ENCODE data around the gene CYB5R2.

Gene CYB5R2

GRCh38 chr11:7630002-7630401, 43.3 kb downstream of the CYB5R2 start:
- no peak overlapping the region for H3K4me3 ChIP-seq (ENCODE audit: low read depth, low read length)
- TF ChIP-seq CTCF (IDR thresholded peaks at IDR 0.05; ENCODE audit: borderline replicate concordance, insufficient read depth, low read depth, low read length): no peak

- H3K4me3 ChIP-seq (ENCODE audit: low read depth, low read length): no peak overlapping the region
- no peak for TF ChIP-seq CTCF (IDR thresholded peaks at IDR 0.05; ENCODE audit: borderline replicate concordance, insufficient read depth, low read depth, low read length)
Observed at GRCh38 chr11:7628660-7629059, 44.6 kb downstream of the CYB5R2 start.

GRCh38 chr11:7622721-7623120, 50.6 kb downstream of the CYB5R2 start:
- H3K4me3 ChIP-seq (ENCODE audit: low read depth, low read length): no peak overlapping the region
- TF ChIP-seq CTCF (IDR thresholded peaks at IDR 0.05; ENCODE audit: borderline replicate concordance, insufficient read depth, low read depth, low read length): no peak

GRCh38 chr11:7621554-7621953, 51.7 kb downstream of the CYB5R2 start:
- TF ChIP-seq CTCF (IDR thresholded peaks at IDR 0.05; ENCODE audit: borderline replicate concordance, insufficient read depth, low read depth, low read length): no peak

GRCh38 chr11:7621090-7621489, 52.2 kb downstream of the CYB5R2 start:
- TF ChIP-seq CTCF (IDR thresholded peaks at IDR 0.05; ENCODE audit: borderline replicate concordance, insufficient read depth, low read depth, low read length): no peak
- no peak overlapping the region for H3K4me3 ChIP-seq (ENCODE audit: low read depth, low read length)

More at GRCh38 chr11:7621554-7621953, 51.7 kb downstream of the CYB5R2 start:
- no peak overlapping the region for H3K4me3 ChIP-seq (ENCODE audit: low read depth, low read length)

GRCh38 chr11:7619322-7619721, 54.0 kb downstream of the CYB5R2 start:
- H3K4me3 ChIP-seq (ENCODE audit: low read depth, low read length): no peak overlapping the region
- no peak for TF ChIP-seq CTCF (IDR thresholded peaks at IDR 0.05; ENCODE audit: borderline replicate concordance, insufficient read depth, low read depth, low read length)

GRCh38 chr11:7617032-7617431, 56.3 kb downstream of the CYB5R2 start:
- no peak for TF ChIP-seq CTCF (IDR thresholded peaks at IDR 0.05; ENCODE audit: borderline replicate concordance, insufficient read depth, low read depth, low read length)
- no peak overlapping the region for H3K4me3 ChIP-seq (ENCODE audit: low read depth, low read length)
